CD4-positive, alpha-beta memory T cell (primary cell): ENCODE measurements around the gene CYP4V2. TPM values are rescaled to one million over a fixed set of nuclear protein-coding genes. Genes with fewer than 3 reads are reported as not detected.
"Not testable (repeated sequence)": the region's sequence is repeated elsewhere in the genome, so short reads cannot be mapped to it uniquely, and the experiment has no call there.

Source experiments
- CTCF ChIA-PET: fragments of 350-600 bp; sonication (Branson Sonifier 250); formaldehyde crosslinking; loops from one replicate; lab custom pipeline; 2021; ENCODE audit warnings: inconsistent platforms; ENCODE audit not compliant: partially characterized antibody; lab: Charles Lee
- POLR2A ChIA-PET: fragments of 350-600 bp; sonication (Branson Sonifier 250); formaldehyde crosslinking; loops from one replicate; lab custom pipeline; 2021; ENCODE audit not compliant: partially characterized antibody; lab: Charles Lee
- DNase-seq, 5 donors: peaks; one replicate each; pipeline versions ENCODE4 v3.0.0 to v3.0.0-alpha.2; 2020 to 2022; ENCODE audit warnings: mixed read lengths in 1 of 5
- H3K27ac ChIP-seq: one replicate; pipeline ENCODE4 v1.7.0; 2013; ENCODE audit warnings: low read depth, low read length
- H3K27me3 ChIP-seq: 2 replicates; pipeline ENCODE4 v1.7.0; 2013; ENCODE audit warnings: mild to moderate bottlenecking, low read length, moderate library complexity; ENCODE audit not compliant: insufficient read depth
- H3K36me3 ChIP-seq: 2 replicates; pipeline ENCODE4 v1.7.0; 2013; ENCODE audit warnings: mild to moderate bottlenecking, low read length, moderate library complexity; ENCODE audit not compliant: insufficient read depth
- H3K4me1 ChIP-seq: 2 replicates; pipeline ENCODE4 v1.7.0; 2013; ENCODE audit warnings: mild to moderate bottlenecking, low read length, moderate library complexity; ENCODE audit not compliant: insufficient read depth
- H3K4me3 ChIP-seq, 2 donors: one replicate each; pipeline ENCODE4 v1.7.0; 2013; ENCODE audit warnings: low read length in 2 of 2, mild to moderate bottlenecking in 1 of 2
- H3K9me3 ChIP-seq, 2 donors: one replicate each; pipeline ENCODE4 v1.7.0; 2013; ENCODE audit warnings: low read length in 2 of 2, control low read depth in 1 of 2; ENCODE audit not compliant: control insufficient read depth in 1 of 2
- H3K27ac Mint-ChIP-seq, 7 donors: one replicate each; pipeline ENCODE4 v1.8.0; 2020 to 2021; ENCODE audit warnings: mixed read lengths in 7 of 7, mild to moderate bottlenecking in 6 of 7, inconsistent platforms in 3 of 7, moderate library complexity in 3 of 7
- H3K27me3 Mint-ChIP-seq, 2 donors: one replicate each; pipeline ENCODE4 v1.8.0; 2020 to 2021; ENCODE audit warnings: mixed read lengths in 2 of 2
- H3K36me3 Mint-ChIP-seq, 2 donors: one replicate each; pipeline ENCODE4 v1.8.0; 2020 to 2021; ENCODE audit warnings: mixed read lengths in 2 of 2, inconsistent platforms in 1 of 2, mild to moderate bottlenecking in 1 of 2
- H3K4me1 Mint-ChIP-seq, 4 donors: one replicate each; pipeline ENCODE4 v1.8.0; 2020 to 2021; ENCODE audit warnings: mixed read lengths in 4 of 4, mild to moderate bottlenecking in 1 of 4
- H3K4me3 Mint-ChIP-seq, 8 donors: one replicate each; pipeline ENCODE4 v1.8.0; 2020 to 2021; ENCODE audit warnings: mixed read lengths in 8 of 8, mild to moderate bottlenecking in 7 of 8, moderate library complexity in 6 of 8, inconsistent platforms in 3 of 8
- H3K9me3 Mint-ChIP-seq, 8 donors: one replicate each; pipeline ENCODE4 v1.8.0; 2020 to 2021; ENCODE audit warnings: mixed read lengths in 8 of 8, mild to moderate bottlenecking in 5 of 8, inconsistent platforms in 3 of 8, moderate library complexity in 1 of 8
- intact Hi-C: fragments of 100-400 bp; cut with micrococcal nuclease; formaldehyde crosslinking; loops from one replicate; pipeline ENCODE4 v1.15.1; 2023
- polyA plus RNA-seq, 2 donors: library from polyadenylated mRNA; unstranded; fragments of 300-500 nt; fragmentation: Illumina TruSeq; gene quantifications; one replicate each; pipeline ENCODE4 v1.2.3, GENCODE V29; 2021
- total RNA-seq, 2 experiments: library from RNA; stranded (reverse); gene quantifications; one replicate each; pipeline ENCODE4 v1.2.3, GENCODE V29; 2021

Gene CYP4V2
- total and polyA plus RNA-seq, 4 experiments from 2014 or later, result 25.3 to 45.5 (median 41.4) TPM

GRCh38 chr4:186242031-186242430 is 50.7 kb downstream of the CYP4V2 start:
- not testable (repeated sequence) for H3K27ac ChIP-seq

GRCh38 chr4:186243331-186243730 is 52.0 kb downstream of the CYP4V2 start:
- intact Hi-C loops, result no loop called here
- Histone ChIP-seq H3K27ac (no peak overlapping the region), H3K36me3 (no peaks in the 10 kb centered on the region), H3K9me3 (no peaks in the 10 kb centered on the region), H3K27me3 (no peaks in the 10 kb centered on the region), H3K4me3 (no peak overlapping the region), H3K4me1 (no peaks in the 10 kb centered on the region)
- ChIA-PET POLR2A (no interaction called here), CTCF (no interaction called here)
- Mint-ChIP-seq H3K4me3 (no peak overlapping the region), H3K9me3 (peaks cover 0 to 7% (median 0%) of the 10 kb centered on the region in 8 donors), H3K27me3 (no peaks in the 10 kb centered on the region), H3K36me3 (peaks cover 0 to 12% of the 10 kb centered on the region in 2 donors), H3K27ac (no peak overlapping the region), H3K4me1 (peaks cover 0 to 1% (median 0%) of the 10 kb centered on the region in 4 donors)
- no peak for DNase-seq

More at GRCh38 chr4:186242031-186242430, 50.7 kb downstream of the CYP4V2 start:
- POLR2A ChIA-PET, H3K27me3 Mint-ChIP-seq, intact Hi-C loops, H3K36me3 ChIP-seq, H3K4me3 ChIP-seq, CTCF ChIA-PET, H3K4me1 ChIP-seq, H3K9me3 ChIP-seq, H3K4me1 Mint-ChIP-seq, H3K27ac Mint-ChIP-seq, DNase-seq, H3K9me3 Mint-ChIP-seq, H3K27me3 ChIP-seq, H3K4me3 Mint-ChIP-seq: not testable (repeated sequence)
- peaks cover 0 to 16% of the 10 kb centered on the region in 2 donors for H3K36me3 Mint-ChIP-seq

GRCh38 chr4:186244835-186245234 is 53.5 kb downstream of the CYP4V2 start:
- POLR2A ChIA-PET, result no interaction called here
- DNase-seq, result no peak
- no peaks in the 10 kb centered on the region for H3K9me3 ChIP-seq

GRCh38 chr4:186247062-186247752 is 55.8 kb downstream of the CYP4V2 start:
- POLR2A ChIA-PET, intact Hi-C loops, H3K27ac ChIP-seq, H3K27ac Mint-ChIP-seq, H3K27me3 Mint-ChIP-seq, H3K9me3 Mint-ChIP-seq, H3K9me3 ChIP-seq, H3K4me3 Mint-ChIP-seq, H3K4me1 Mint-ChIP-seq, H3K4me1 ChIP-seq, DNase-seq, H3K27me3 ChIP-seq, H3K36me3 ChIP-seq, H3K4me3 ChIP-seq, CTCF ChIA-PET: not testable (repeated sequence)
- H3K36me3 Mint-ChIP-seq, result peaks cover 2 to 24% of the 10 kb centered on the region in 2 donors

More at GRCh38 chr4:186244835-186245234, 53.5 kb downstream of the CYP4V2 start:
- peaks cover 0 to 7% (median 0%) of the 10 kb centered on the region in 8 donors for H3K9me3 Mint-ChIP-seq
- Histone ChIP-seq H3K36me3 (no peaks in the 10 kb centered on the region), H3K27me3 (no peaks in the 10 kb centered on the region), H3K4me1 (no peaks in the 10 kb centered on the region), H3K27ac (no peak overlapping the region), H3K4me3 (no peak overlapping the region)
- CTCF ChIA-PET, result no interaction called here
- intact Hi-C loops, result no loop called here
- H3K27me3 Mint-ChIP-seq, result no peaks in the 10 kb centered on the region
- peaks cover 0 to 12% of the 10 kb centered on the region in 2 donors for H3K36me3 Mint-ChIP-seq
- H3K27ac Mint-ChIP-seq, result no peak overlapping the region
- H3K4me1 Mint-ChIP-seq, result peaks cover 0 to 1% (median 0%) of the 10 kb centered on the region in 4 donors
- no peak overlapping the region for H3K4me3 Mint-ChIP-seq

GRCh38 chr4:186248643-186249042 is 57.3 kb downstream of the CYP4V2 start:
- Mint-ChIP-seq H3K27me3 (no peaks in the 10 kb centered on the region), H3K9me3 (peaks cover 0 to 7% (median 0%) of the 10 kb centered on the region in 8 donors), H3K4me3 (no peak overlapping the region), H3K36me3 (peaks cover 2 to 31% of the 10 kb centered on the region in 2 donors), H3K4me1 (peaks cover 0 to 1% (median 0%) of the 10 kb centered on the region in 4 donors), H3K27ac (no peak overlapping the region)
- intact Hi-C loops, result no loop called here
- no peak for DNase-seq
- H3K4me3 ChIP-seq, result no peak overlapping the region
- POLR2A ChIA-PET, result no interaction called here
- H3K9me3 ChIP-seq, result no peaks in the 10 kb centered on the region
- CTCF ChIA-PET, result no interaction called here
- H3K4me1 ChIP-seq, result no peaks in the 10 kb centered on the region
- H3K27me3 ChIP-seq, result no peaks in the 10 kb centered on the region
- no peak overlapping the region for H3K27ac ChIP-seq
- H3K36me3 ChIP-seq, result no peaks in the 10 kb centered on the region

GRCh38 chr4:186249785-186250754 is 58.7 kb downstream of the CYP4V2 start:
- DNase-seq, result no peak
- no peaks in the 10 kb centered on the region for H3K9me3 ChIP-seq
- Mint-ChIP-seq H3K36me3 (peaks cover 2 to 37% of the 10 kb centered on the region in 2 donors), H3K9me3 (peaks cover 0 to 7% (median 0%) of the 10 kb centered on the region in 8 donors), H3K4me3 (no peak overlapping the region), H3K4me1 (peaks cover 0 to 1% (median 0%) of the 10 kb centered on the region in 4 donors), H3K27ac (no peak overlapping the region), H3K27me3 (no peaks in the 10 kb centered on the region)
- H3K27me3 ChIP-seq, result no peaks in the 10 kb centered on the region
- no peak overlapping the region for H3K4me3 ChIP-seq
- H3K4me1 ChIP-seq, result no peaks in the 10 kb centered on the region
- H3K36me3 ChIP-seq, result no peaks in the 10 kb centered on the region
- no peak overlapping the region for H3K27ac ChIP-seq
- ChIA-PET CTCF (no interaction called here), POLR2A (no interaction called here)
- intact Hi-C loops, result no loop called here

DNA sequence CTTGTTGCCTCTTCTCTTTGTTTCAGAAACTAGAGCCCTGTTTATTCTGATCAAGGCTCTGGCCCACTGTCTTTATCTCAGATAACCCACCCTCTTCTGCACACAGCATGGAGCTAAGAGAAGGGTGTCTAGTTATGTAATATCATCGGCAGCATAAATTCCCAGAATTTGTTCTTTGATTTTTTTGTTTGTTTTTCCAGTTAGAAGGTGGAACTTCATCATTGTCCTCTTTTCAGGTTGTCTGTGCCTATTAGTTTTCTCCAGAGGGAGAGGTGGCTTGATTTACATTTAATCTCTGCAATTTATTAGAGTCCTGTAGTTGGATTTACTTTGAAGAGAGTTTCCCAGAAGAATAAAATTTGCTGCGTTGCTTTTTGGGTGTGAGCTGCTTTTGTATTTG is 59.4 kb downstream of the CYP4V2 start:
- H3K4me3 Mint-ChIP-seq, result no peak overlapping the region
- no peaks in the 10 kb centered on the region for H3K27me3 ChIP-seq
- POLR2A ChIA-PET, result no interaction called here
- H3K36me3 ChIP-seq, result no peaks in the 10 kb centered on the region
- H3K27ac Mint-ChIP-seq, result no peak overlapping the region
- no peaks in the 10 kb centered on the region for H3K9me3 ChIP-seq
- H3K9me3 Mint-ChIP-seq, result peaks cover 0 to 6% (median 0%) of the 10 kb centered on the region in 8 donors
- DNase-seq, result no peak
- H3K4me1 ChIP-seq, result no peaks in the 10 kb centered on the region
- CTCF ChIA-PET, result no interaction called here
- H3K4me3 ChIP-seq, result no peak overlapping the region
- H3K27ac ChIP-seq, result no peak overlapping the region
- H3K36me3 Mint-ChIP-seq, result peaks cover 2 to 33% of the 10 kb centered on the region in 2 donors
- intact Hi-C loops, result no loop called here
- peaks cover 0 to 1% (median 0%) of the 10 kb centered on the region in 4 donors for H3K4me1 Mint-ChIP-seq
- no peaks in the 10 kb centered on the region for H3K27me3 Mint-ChIP-seq
